Neutrophil (primary cell): Measurements from ENCODE around the gene GPR89A.
"Not testable (repeated sequence)": the region's sequence is repeated elsewhere in the genome, so short reads cannot be mapped to it uniquely, and the experiment has no call there.

Experiments used
- H3K27ac ChIP-seq: fragments of 200-600 bp; sonication (generic); 2 replicates; pipeline ENCODE4 v1.5.1; 2016; ENCODE audit warnings: mild to moderate bottlenecking, moderate library complexity
- H3K27me3 ChIP-seq: fragments of 200-600 bp; sonication (generic); 2 replicates; pipeline ENCODE4 v1.6.0; 2016; ENCODE audit warnings: mild to moderate bottlenecking
- H3K36me3 ChIP-seq: fragments of 200-600 bp; sonication (generic); 2 replicates; pipeline ENCODE4 v1.5.1; 2017
- H3K4me1 ChIP-seq, 2 experiments: fragments of 200-600 bp in 1 of 2; sonication (generic) in 1 of 2; 1 replicate in 1 of 2; 2 replicates in 1 of 2; pipeline versions ENCODE4 v1.5.1 to v1.6.1; 2013 to 2016; ENCODE audit warnings: low read depth in 1 of 2, low read length in 1 of 2, mild to moderate bottlenecking in 1 of 2, moderate library complexity in 1 of 2; ENCODE audit not compliant: control insufficient read depth in 1 of 2, insufficient read depth in 1 of 2
- H3K4me3 ChIP-seq, 2 experiments: fragments of 200-600 bp in 1 of 2; sonication (generic) in 1 of 2; 1 replicate in 1 of 2; 2 replicates in 1 of 2; pipeline ENCODE4 v1.5.1; 2013 to 2016; ENCODE audit warnings: low read depth in 1 of 2, low read length in 1 of 2, mild to moderate bottlenecking in 1 of 2, moderate library complexity in 1 of 2
- H3K9me3 ChIP-seq: fragments of 200-600 bp; sonication (generic); 2 replicates; pipeline ENCODE4 v1.5.1; 2016

The GPR89A gene

DNA sequence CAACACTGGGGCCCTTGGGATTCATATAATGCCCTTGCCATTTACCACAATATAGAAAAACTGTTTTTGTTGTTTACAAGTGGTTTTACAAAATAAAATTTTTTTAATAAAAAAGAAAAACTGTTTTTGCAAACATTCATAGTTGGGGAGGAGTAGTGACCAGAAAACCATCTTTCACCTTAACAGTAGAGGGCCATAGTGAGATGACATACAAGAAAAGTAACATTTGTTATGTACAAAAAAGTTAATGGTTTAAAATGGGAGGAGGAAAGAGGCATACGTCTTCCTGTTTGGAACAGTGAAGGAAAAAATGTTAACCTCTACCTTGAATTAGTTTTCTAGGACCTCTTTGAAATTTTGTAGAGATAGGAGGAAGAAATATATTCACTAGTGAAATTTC lies 28.4 kb downstream of the GPR89A start:
- H3K27me3 ChIP-seq, H3K9me3 ChIP-seq, H3K4me1 ChIP-seq, H3K36me3 ChIP-seq, H3K4me3 ChIP-seq, H3K27ac ChIP-seq: not testable (repeated sequence)

DNA sequence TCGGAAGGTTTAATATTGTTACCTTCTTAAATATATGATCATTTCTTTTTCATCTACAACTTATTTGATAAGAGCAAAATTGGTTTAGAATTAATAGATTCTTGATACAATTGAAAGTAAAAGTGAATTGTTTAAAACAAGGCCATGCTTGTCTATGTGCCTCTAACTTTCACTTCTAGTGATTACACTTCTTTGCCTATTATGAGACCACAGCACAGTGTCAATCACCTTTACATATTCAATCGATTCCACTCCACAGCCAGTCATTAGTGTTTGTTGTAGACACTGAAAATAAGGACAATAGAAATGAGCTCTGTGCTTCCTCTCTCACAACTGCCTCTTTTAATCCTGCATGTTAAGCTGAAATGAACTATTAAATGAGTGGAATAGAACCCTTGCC lies 34.1 kb downstream of the GPR89A start:
- not testable (repeated sequence) for H3K4me1 ChIP-seq, H3K27ac ChIP-seq

DNA sequence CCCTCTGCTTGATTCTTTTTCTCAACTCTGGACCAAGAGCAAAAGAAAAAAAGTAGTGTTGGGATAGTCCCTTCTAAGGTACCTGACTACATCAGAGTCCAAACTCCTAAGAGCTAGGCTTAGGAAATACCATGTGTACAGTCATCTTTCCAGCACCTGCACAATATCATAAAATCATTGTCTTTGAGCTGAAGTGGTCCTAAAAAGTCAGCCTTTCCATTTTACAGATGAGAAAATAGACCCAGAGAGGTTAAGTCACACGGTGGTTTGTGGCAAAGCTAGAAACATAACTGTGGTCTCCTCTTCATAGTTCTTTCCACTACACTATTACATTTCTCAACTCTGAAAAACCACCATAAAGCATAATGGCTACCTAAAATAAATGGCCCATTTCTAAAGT lies 36.2 kb downstream of the GPR89A start:
- not testable (repeated sequence) for H3K9me3 ChIP-seq, H3K4me3 ChIP-seq, H3K36me3 ChIP-seq, H3K4me1 ChIP-seq, H3K27me3 ChIP-seq, H3K27ac ChIP-seq

More for the DNA sequence above, 34.1 kb downstream of the GPR89A start:
- H3K27me3 ChIP-seq, H3K36me3 ChIP-seq, H3K9me3 ChIP-seq, H3K4me3 ChIP-seq: not testable (repeated sequence)

- H3K36me3 ChIP-seq, H3K27ac ChIP-seq, H3K27me3 ChIP-seq, H3K9me3 ChIP-seq, H3K4me1 ChIP-seq, H3K4me3 ChIP-seq: not testable (repeated sequence)
Measured at GRCh38 chr1:145656245-145656943, 48.6 kb downstream of the GPR89A start.

DNA sequence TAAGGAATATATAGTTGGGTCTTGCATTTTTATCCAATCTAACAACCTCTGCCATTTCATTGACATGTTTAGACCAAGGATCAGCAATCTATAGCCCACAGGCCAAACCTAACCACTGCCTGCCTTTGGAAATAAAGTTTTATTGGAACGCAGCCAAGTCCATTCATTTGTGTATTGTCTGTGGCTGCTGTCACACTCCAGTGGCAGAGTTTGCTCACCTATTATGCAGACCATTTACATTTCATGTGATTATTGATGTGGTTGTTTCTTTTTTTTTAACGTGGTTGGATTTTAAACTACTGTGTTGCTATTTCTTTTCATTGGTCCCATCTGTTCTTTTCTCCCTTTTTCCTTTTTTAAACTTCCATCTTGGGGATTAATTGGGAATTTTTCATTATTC lies 54.7 kb downstream of the GPR89A start:
- H3K4me1 ChIP-seq, H3K4me3 ChIP-seq, H3K36me3 ChIP-seq, H3K27me3 ChIP-seq, H3K27ac ChIP-seq, H3K9me3 ChIP-seq: not testable (repeated sequence)

GRCh38 chr1:145665015-145665414 lies 57.2 kb downstream of the GPR89A start:
- not testable (repeated sequence) for H3K4me1 ChIP-seq, H3K9me3 ChIP-seq, H3K36me3 ChIP-seq, H3K4me3 ChIP-seq, H3K27me3 ChIP-seq, H3K27ac ChIP-seq

GRCh38 chr1:145670995-145671745 lies 63.4 kb downstream of the GPR89A start:
- H3K9me3 ChIP-seq, H3K4me1 ChIP-seq, H3K36me3 ChIP-seq, H3K4me3 ChIP-seq, H3K27ac ChIP-seq, H3K27me3 ChIP-seq: not testable (repeated sequence)

DNA sequence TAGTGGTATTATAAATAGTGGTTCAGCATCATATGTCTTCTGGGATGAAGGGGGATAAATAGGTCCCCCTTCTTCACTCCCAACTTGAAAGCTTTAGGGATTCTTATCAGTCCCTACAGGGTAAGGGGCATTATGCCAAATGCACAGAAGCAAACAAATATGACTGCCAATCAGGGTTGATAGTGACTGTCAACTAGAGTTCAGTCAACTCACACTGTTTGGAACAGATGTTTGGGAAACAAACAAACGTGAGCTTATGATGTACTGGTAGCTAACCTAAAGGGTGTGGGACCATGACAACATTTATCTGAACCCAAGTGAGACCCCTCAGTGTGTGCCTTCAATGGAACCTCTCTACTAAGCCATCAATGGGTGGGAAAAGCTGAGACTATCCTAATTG lies 65.4 kb downstream of the GPR89A start:
- not testable (repeated sequence) for H3K27ac ChIP-seq, H3K9me3 ChIP-seq, H3K4me1 ChIP-seq, H3K4me3 ChIP-seq, H3K27me3 ChIP-seq, H3K36me3 ChIP-seq

DNA sequence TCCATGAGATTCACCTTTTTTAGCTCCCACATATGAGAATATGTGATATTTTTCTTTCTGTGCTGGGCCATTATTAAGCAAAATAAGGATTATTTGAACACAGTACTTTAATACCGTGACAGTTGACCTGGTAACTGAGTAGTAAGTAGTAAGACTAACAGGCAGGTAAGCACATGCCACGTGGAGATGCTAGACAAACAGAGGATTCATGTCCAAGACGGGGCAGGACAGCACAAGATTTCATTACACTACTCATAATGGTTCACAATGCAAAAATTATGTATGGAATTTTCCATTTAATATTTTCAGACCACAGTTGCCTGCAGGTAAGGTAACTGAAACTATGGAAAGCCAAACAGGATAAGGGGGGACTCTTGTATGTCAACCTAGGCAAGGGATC lies 77.1 kb downstream of the GPR89A start:
- not testable (repeated sequence) for H3K4me1 ChIP-seq, H3K36me3 ChIP-seq, H3K9me3 ChIP-seq, H3K27me3 ChIP-seq, H3K27ac ChIP-seq, H3K4me3 ChIP-seq

- H3K27ac ChIP-seq, H3K36me3 ChIP-seq, H3K9me3 ChIP-seq, H3K4me3 ChIP-seq, H3K27me3 ChIP-seq, H3K4me1 ChIP-seq: not testable (repeated sequence)
Measured at GRCh38 chr1:145686078-145686477, 78.3 kb downstream of the GPR89A start.
